PC-3 (cell line): Measurements from ENCODE around the gene TMUB1. TPM values are rescaled to one million over a fixed set of nuclear protein-coding genes. Genes with fewer than 3 reads are reported as not detected.

ENCODE experiments used
- ATAC-seq: fragments of 200-7000 bp; cut with Tn5 transposase; 2 replicates; pipeline ENCODE4 v1.9.1; 2020; ENCODE audit warnings: mild to moderate bottlenecking, moderate library complexity
- BruUV-seq: library from RNA; stranded (reverse); fragments of 400-500 nt; replicated peaks from 2 replicates; lab custom pipeline; 2021; lab: Mats Ljungman, UMichigan
- CTCF ChIA-PET: fragments of 300-600 bp; sonication (Branson Sonifier 250); formaldehyde crosslinking; loops from one replicate; lab custom pipeline; 2022; ENCODE audit warnings: antibody characterized with exemption; lab: Charles Lee
- POLR2A ChIA-PET: fragments of 300-600 bp; sonication (Branson Sonifier 250); formaldehyde crosslinking; loops from one replicate; lab custom pipeline; 2022; ENCODE audit warnings: antibody characterized with exemption; ENCODE audit not compliant: unreplicated experiment; lab: Charles Lee
- DNase-seq: peaks from one replicate; pipeline ENCODE4 v3.0.0-alpha.2; 2015
- H2AFZ ChIP-seq: fragments of 300-600 bp; sonication (generic); 2 replicates; pipeline ENCODE4 v1.6.0; 2016; ENCODE audit warnings: antibody characterized with exemption, low read length
- H3F3A ChIP-seq: fragments of 300-600 bp; sonication (generic); one replicate; pipeline ENCODE4 v1.6.0; 2017; ENCODE audit warnings: antibody characterized with exemption, low read length, control low read depth, mild to moderate bottlenecking; ENCODE audit not compliant: unreplicated experiment
- H3K27ac ChIP-seq: fragments of 300-600 bp; sonication (generic); 2 replicates; pipeline ENCODE4 v1.5.1; 2016; ENCODE audit warnings: mild to moderate bottlenecking, low read length
- H3K27me3 ChIP-seq: fragments of 300-600 bp; sonication (generic); 2 replicates; pipeline ENCODE4 v1.6.1; 2016; ENCODE audit warnings: low read length, mixed read lengths
- H3K36me3 ChIP-seq: fragments of 300-600 bp; sonication (generic); 2 replicates; pipeline ENCODE4 v1.6.1; 2016; ENCODE audit warnings: low read depth, mixed run types, low read length, mixed read lengths
- H3K4me1 ChIP-seq: fragments of 300-600 bp; sonication (generic); 2 replicates; pipeline ENCODE4 v1.5.1; 2016; ENCODE audit warnings: low read length; ENCODE audit not compliant: insufficient read depth
- H3K4me2 ChIP-seq: fragments of 300-600 bp; sonication (generic); 2 replicates; pipeline ENCODE4 v1.6.0; 2016; ENCODE audit warnings: low read length
- H3K4me3 ChIP-seq: fragments of 300-600 bp; sonication (generic); 2 replicates; pipeline ENCODE4 v1.5.1; 2016; ENCODE audit warnings: mild to moderate bottlenecking, low read length, mixed read lengths
- H3K79me2 ChIP-seq: fragments of 300-600 bp; sonication (generic); 2 replicates; pipeline ENCODE4 v1.6.1; 2017; ENCODE audit warnings: low read length, mixed read lengths
- H3K9ac ChIP-seq: fragments of 300-600 bp; sonication (generic); 2 replicates; pipeline ENCODE4 v1.6.0; 2016; ENCODE audit warnings: mild to moderate bottlenecking, low read length
- H3K9me2 ChIP-seq: fragments of 300-600 bp; sonication (generic); replicated peaks from 2 replicates; pipeline ENCODE4 v1.6.1; 2016; ENCODE audit warnings: mixed run types, low read length, mixed read lengths
- H3K9me3 ChIP-seq: fragments of 300-600 bp; sonication (generic); 2 replicates; pipeline ENCODE4 v1.6.1; 2016; ENCODE audit warnings: low read length, mixed read lengths
- H4K20me1 ChIP-seq: fragments of 300-600 bp; sonication (generic); 2 replicates; pipeline ENCODE4 v1.6.1; 2016; ENCODE audit warnings: low read length, mixed read lengths
- EZH2 ChIP-seq: fragments of 300-600 bp; sonication (generic); IDR thresholded peaks from one replicate; pipeline ENCODE4 v1.6.1; 2017; ENCODE audit warnings: antibody characterized with exemption, mild to moderate bottlenecking, low read length; ENCODE audit not compliant: unreplicated experiment
- EZH2phosphoT487 ChIP-seq: fragments of 300-600 bp; sonication (generic); IDR thresholded peaks from 2 replicates; pipeline ENCODE4 v1.6.1; 2018; ENCODE audit warnings: mild to moderate bottlenecking, antibody characterized with exemption, low read length, borderline replicate concordance
- intact Hi-C: fragments of 100-400 bp; cut with micrococcal nuclease; formaldehyde crosslinking; loops from 2 replicates; pipeline ENCODE4 v1.9.0; 2023
- total RNA-seq: library from RNA; depleted of rRNA; stranded (reverse); fragments of >200 nt; gene quantifications from 2 replicates; pipeline ENCODE4 v1.2.3, GENCODE V29; 2014
- TF ChIP-seq, protein P1 (sequence below): fragments of 300-600 bp; sonication (generic); conservative IDR thresholded peaks from 2 replicates; pipeline ENCODE4 v1.5.1; 2017; ENCODE audit warnings: antibody characterized with exemption, low read depth, mild to moderate bottlenecking, low read length

The TMUB1 gene
- total RNA-seq, 1 experiment from 2014 or later, result 52.1 TPM

DNA sequence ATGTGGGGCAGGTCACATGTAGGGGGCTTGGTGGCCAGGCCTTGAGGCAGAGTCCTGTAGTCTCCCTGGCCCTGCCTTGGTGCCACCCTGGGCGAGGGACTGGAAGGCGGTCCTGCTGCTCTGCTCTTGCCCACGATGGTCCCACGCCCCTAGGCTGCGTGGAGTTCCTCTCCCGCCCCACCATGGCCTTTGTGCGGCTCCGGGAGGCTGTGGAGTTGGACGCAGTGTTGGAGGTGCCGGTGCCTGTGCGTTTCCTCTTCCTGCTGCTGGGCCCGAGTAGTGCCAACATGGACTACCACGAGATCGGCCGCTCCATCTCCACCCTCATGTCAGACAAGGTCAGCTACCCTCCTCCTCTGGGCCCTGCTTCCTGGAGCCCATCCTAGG is 12.7 kb downstream of the TMUB1 start:
- Histone ChIP-seq H3K79me2 (no peaks in the 10 kb centered on the region), H3K36me3 (peaks cover 28% of the 10 kb centered on the region), H3K27me3 (no peaks in the 10 kb centered on the region), H3F3A (no peaks in the 10 kb centered on the region), H3K4me1 (no peaks in the 10 kb centered on the region), H3K4me2 (no peak overlapping the region), H3K9me3 (no peaks in the 10 kb centered on the region), H3K4me3 (no peak overlapping the region), H3K9me2 (no peaks in the 10 kb centered on the region), H2AFZ (no peak overlapping the region), H4K20me1 (no peaks in the 10 kb centered on the region), H3K9ac (no peak overlapping the region), H3K27ac (no peak overlapping the region)
- ATAC-seq (no peak), DNase-seq (no peak)
- intact Hi-C loops, result no loop called here
- TF ChIP-seq, protein P1, sequence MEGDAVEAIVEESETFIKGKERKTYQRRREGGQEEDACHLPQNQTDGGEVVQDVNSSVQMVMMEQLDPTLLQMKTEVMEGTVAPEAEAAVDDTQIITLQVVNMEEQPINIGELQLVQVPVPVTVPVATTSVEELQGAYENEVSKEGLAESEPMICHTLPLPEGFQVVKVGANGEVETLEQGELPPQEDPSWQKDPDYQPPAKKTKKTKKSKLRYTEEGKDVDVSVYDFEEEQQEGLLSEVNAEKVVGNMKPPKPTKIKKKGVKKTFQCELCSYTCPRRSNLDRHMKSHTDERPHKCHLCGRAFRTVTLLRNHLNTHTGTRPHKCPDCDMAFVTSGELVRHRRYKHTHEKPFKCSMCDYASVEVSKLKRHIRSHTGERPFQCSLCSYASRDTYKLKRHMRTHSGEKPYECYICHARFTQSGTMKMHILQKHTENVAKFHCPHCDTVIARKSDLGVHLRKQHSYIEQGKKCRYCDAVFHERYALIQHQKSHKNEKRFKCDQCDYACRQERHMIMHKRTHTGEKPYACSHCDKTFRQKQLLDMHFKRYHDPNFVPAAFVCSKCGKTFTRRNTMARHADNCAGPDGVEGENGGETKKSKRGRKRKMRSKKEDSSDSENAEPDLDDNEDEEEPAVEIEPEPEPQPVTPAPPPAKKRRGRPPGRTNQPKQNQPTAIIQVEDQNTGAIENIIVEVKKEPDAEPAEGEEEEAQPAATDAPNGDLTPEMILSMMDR, result no peak
- no peak for TF ChIP-seq EZH2phosphoT487
- TF ChIP-seq EZH2, result no peak
- CTCF ChIA-PET, result no interaction called here
- POLR2A ChIA-PET, result no interaction called here
- BruUV-seq, result TSS peak; percentile 16

DNA sequence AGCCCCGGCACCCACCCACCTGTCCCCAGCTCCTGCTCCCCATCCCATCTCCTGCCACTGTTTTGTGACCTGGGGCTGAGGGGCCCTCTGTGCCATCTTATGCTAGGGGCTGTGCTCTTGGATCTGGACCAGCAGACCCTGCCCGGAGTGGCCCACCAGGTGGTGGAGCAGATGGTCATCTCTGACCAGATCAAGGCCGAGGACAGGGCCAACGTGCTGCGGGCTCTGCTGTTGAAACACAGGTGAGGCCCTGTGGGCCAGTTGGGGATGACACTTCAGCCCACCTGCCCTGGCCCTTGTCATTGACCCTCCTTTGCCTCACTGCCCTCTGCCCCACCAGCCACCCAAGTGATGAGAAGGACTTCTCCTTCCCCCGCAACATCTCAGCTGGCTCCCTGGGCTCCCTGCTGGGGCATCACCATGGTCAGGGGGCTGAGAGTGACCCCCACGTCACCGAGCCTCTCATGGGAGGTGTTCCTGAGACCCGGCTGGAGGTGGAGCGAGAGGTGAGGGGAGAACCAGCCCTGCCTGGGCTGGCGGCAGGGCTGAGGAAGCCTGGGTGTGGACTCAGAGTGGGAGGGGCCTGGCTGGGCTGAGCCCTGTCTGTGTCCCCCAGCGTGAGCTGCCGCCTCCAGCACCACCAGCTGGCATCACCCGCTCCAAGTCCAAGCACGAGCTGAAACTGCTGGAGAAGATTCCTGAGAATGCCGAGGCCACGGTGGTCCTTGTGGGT is 13.3 kb downstream of the TMUB1 start:
- no peaks in the 10 kb centered on the region for H3K4me1 ChIP-seq
- peaks cover 34% of the 10 kb centered on the region for H3K36me3 ChIP-seq
- no peak overlapping the region for H3K9ac ChIP-seq
- no peak overlapping the region for H3K4me2 ChIP-seq
- no peaks in the 10 kb centered on the region for H3K79me2 ChIP-seq
- no peak for DNase-seq
- H2AFZ ChIP-seq, result no peak overlapping the region
- no peaks in the 10 kb centered on the region for H3K27me3 ChIP-seq
- TF ChIP-seq EZH2phosphoT487, result no peak
- no peak overlapping the region for H3K27ac ChIP-seq
- H4K20me1 ChIP-seq, result no peaks in the 10 kb centered on the region
- no peaks in the 10 kb centered on the region for H3F3A ChIP-seq
- H3K9me3 ChIP-seq, result no peaks in the 10 kb centered on the region
- no TSS peak for BruUV-seq
- CTCF ChIA-PET, result no interaction called here
- POLR2A ChIA-PET, result no interaction called here
- no peak overlapping the region for H3K4me3 ChIP-seq
- intact Hi-C loops, result no loop called here
- no peak for ATAC-seq
- H3K9me2 ChIP-seq, result no peaks in the 10 kb centered on the region

DNA sequence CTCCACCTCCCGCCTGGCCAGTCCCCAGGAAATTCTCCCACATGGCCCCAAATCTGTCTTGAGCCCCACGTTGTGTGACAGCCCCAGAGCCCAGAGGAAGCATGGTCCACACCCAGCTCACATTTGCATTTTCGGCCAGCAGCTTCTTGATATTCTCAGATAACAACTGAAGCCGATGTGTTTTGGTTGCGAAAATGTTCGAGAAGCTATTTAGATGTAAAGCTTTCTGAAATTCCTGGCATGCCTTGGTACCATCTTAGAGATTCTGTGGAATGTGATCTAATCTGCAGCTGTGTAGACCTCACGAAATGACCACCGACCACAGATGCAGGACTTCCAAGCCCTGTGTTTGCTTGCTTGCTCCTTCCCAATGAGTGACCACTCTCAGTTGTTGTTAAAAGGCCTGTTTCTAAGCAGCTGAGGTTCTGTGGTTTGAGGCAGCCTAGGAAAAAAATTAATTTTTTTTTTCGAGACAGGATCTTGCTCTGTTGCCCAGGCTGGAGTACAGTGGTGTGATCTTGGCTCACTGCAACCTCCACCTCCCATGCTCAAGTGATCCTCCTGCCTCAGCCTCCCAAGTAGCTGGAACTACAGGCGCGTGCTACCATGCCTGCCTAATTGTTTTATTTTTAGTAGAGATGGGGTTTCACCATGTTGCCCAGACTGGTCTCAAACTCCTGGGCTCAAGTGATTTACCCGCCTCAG is 15.1 kb downstream of the TMUB1 start:
- Histone ChIP-seq H3K4me3 (no peak overlapping the region), H3K36me3 (peaks cover 30% of the 10 kb centered on the region), H3K27me3 (no peaks in the 10 kb centered on the region), H3F3A (no peaks in the 10 kb centered on the region), H3K9me2 (no peaks in the 10 kb centered on the region), H2AFZ (no peak overlapping the region), H3K9ac (no peak overlapping the region), H4K20me1 (no peaks in the 10 kb centered on the region), H3K9me3 (no peaks in the 10 kb centered on the region), H3K27ac (no peak overlapping the region), H3K4me1 (peaks cover 3% of the 10 kb centered on the region; the same call in 1 of the 2 replicates), H3K4me2 (no peak overlapping the region), H3K79me2 (peaks cover 11% of the 10 kb centered on the region)
- intact Hi-C loops, result no loop called here
- ATAC-seq, result no peak
- ChIA-PET POLR2A (no interaction called here), CTCF (no interaction called here)
- no peak for DNase-seq
- BruUV-seq, result no TSS peak
- TF ChIP-seq EZH2 (no peak), EZH2phosphoT487 (no peak)
- TF ChIP-seq, protein P1, result no peak
